OCI-LY1 (cell line): ENCODE measurements around the gene TSPYL1.

ENCODE experiments used
- H2AFZ ChIP-seq: fragments of 200-600 bp; sonication (generic), shearing (Covaris generic); 2 replicates; pipeline ENCODE4 v1.6.0; 2014; ENCODE audit warnings: antibody characterized with exemption, mild to moderate bottlenecking, low read length
- H3F3A ChIP-seq: fragments of 200-600 bp; sonication (generic), shearing (Covaris generic); 2 replicates; pipeline ENCODE4 v1.6.0; 2014; ENCODE audit warnings: mild to moderate bottlenecking, antibody characterized with exemption, low read length, moderate library complexity; ENCODE audit not compliant: insufficient read depth
- H3K27ac ChIP-seq: fragments of 200-600 bp; sonication (generic); 2 replicates; pipeline ENCODE4 v1.5.1; 2014; ENCODE audit warnings: low read length, mixed run types, mild to moderate bottlenecking, low read depth; ENCODE audit not compliant: poor library complexity, severe bottlenecking
- H3K27me3 ChIP-seq: fragments of 200-600 bp; sonication (generic); 2 replicates; pipeline ENCODE4 v1.6.0; 2014; ENCODE audit warnings: antibody characterized with exemption, mild to moderate bottlenecking, low read length, moderate library complexity; ENCODE audit not compliant: insufficient read depth
- H3K36me3 ChIP-seq: fragments of 200-600 bp; sonication (generic); 2 replicates; pipeline ENCODE4 v1.6.1; 2014; ENCODE audit warnings: mild to moderate bottlenecking, antibody characterized with exemption, low read length, moderate library complexity, mixed read lengths; ENCODE audit not compliant: insufficient read depth
- H3K4me1 ChIP-seq: fragments of 200-600 bp; sonication (generic); 2 replicates; pipeline ENCODE4 v1.5.1; 2014; ENCODE audit warnings: mild to moderate bottlenecking, low read length, moderate library complexity; ENCODE audit not compliant: insufficient read depth, severe bottlenecking
- H3K4me2 ChIP-seq: fragments of 200-600 bp; sonication (generic), shearing (Covaris generic); 2 replicates; pipeline ENCODE4 v1.6.1; 2014; ENCODE audit warnings: low read length
- H3K4me3 ChIP-seq: fragments of 200-600 bp; sonication (generic); 2 replicates; pipeline ENCODE4 v1.5.1; 2014; ENCODE audit warnings: low read length, low read depth, mild to moderate bottlenecking, mixed read lengths; ENCODE audit not compliant: poor library complexity, severe bottlenecking
- H3K79me2 ChIP-seq: fragments of 200-600 bp; shearing (Covaris generic); 2 replicates; pipeline ENCODE4 v1.6.1; 2016; ENCODE audit warnings: mixed run types, low read length, mixed read lengths; ENCODE audit not compliant: insufficient read depth
- H3K9ac ChIP-seq: fragments of 200-600 bp; sonication (generic), shearing (Covaris generic); 2 replicates; pipeline ENCODE4 v1.6.1; 2014; ENCODE audit warnings: mild to moderate bottlenecking, low read length, mixed read lengths
- H3K9me2 ChIP-seq: fragments of 200-600 bp; sonication (generic), shearing (Covaris generic); 2 replicates; pipeline ENCODE4 v1.6.1; 2014; ENCODE audit warnings: low read depth, mild to moderate bottlenecking, low read length, mixed read lengths
- H3K9me3 ChIP-seq: fragments of 200-600 bp; shearing (Covaris generic); 2 replicates; pipeline ENCODE4 v1.6.1; 2014; ENCODE audit warnings: low read length, mixed read lengths
- H4K20me1 ChIP-seq: fragments of 200-600 bp; sonication (generic), shearing (Covaris generic); 2 replicates; pipeline ENCODE4 v1.6.0; 2016; ENCODE audit warnings: mild to moderate bottlenecking, low read length; ENCODE audit not compliant: insufficient read depth
- EZH2 ChIP-seq: fragments of 200-600 bp; sonication (generic), shearing (Covaris generic); IDR thresholded peaks from 2 replicates; pipeline ENCODE4 v1.8.0; 2017; ENCODE audit warnings: borderline replicate concordance, mixed run types, mild to moderate bottlenecking, antibody characterized with exemption, low read length, moderate library complexity, mixed read lengths
- TF ChIP-seq, protein P1 (sequence below): fragments of 200-600 bp; sonication (generic), shearing (Covaris generic); IDR thresholded peaks from 2 replicates; pipeline ENCODE4 v1.5.1; 2017; ENCODE audit warnings: mild to moderate bottlenecking, antibody characterized with exemption, low read length, moderate library complexity, mixed read lengths

Gene TSPYL1

DNA sequence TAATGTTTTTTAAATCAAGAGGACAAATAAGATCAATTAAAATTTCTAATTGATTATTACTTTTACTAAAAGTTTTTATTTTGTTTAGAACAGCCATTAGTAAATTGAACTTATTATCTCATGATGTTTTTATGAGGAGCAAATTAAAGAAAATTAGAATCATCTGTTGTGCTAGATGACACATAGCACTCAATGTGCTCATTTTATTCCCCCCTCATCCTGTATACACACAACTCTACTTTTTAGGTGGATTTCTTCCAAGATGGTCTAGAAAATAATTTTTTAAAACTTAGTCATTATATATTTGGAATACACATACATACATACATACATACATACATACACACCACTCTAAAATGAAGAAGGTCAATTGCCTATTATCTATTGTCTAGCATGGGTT is 29.3 kb upstream of the TSPYL1 start:
- Histone ChIP-seq H3K27me3 (no peaks in the 10 kb centered on the region), H2AFZ (no peak overlapping the region), H3K9me2 (no peaks in the 10 kb centered on the region), H3K4me2 (no peak overlapping the region), H3K79me2 (no peaks in the 10 kb centered on the region), H3K27ac (no peak overlapping the region), H3F3A (no peaks in the 10 kb centered on the region), H3K9me3 (no peaks in the 10 kb centered on the region), H3K4me1 (no peaks in the 10 kb centered on the region), H3K36me3 (no peaks in the 10 kb centered on the region), H3K4me3 (no peak overlapping the region), H4K20me1 (no peaks in the 10 kb centered on the region), H3K9ac (no peak overlapping the region)
- no peak for TF ChIP-seq EZH2
- TF ChIP-seq, protein P1, sequence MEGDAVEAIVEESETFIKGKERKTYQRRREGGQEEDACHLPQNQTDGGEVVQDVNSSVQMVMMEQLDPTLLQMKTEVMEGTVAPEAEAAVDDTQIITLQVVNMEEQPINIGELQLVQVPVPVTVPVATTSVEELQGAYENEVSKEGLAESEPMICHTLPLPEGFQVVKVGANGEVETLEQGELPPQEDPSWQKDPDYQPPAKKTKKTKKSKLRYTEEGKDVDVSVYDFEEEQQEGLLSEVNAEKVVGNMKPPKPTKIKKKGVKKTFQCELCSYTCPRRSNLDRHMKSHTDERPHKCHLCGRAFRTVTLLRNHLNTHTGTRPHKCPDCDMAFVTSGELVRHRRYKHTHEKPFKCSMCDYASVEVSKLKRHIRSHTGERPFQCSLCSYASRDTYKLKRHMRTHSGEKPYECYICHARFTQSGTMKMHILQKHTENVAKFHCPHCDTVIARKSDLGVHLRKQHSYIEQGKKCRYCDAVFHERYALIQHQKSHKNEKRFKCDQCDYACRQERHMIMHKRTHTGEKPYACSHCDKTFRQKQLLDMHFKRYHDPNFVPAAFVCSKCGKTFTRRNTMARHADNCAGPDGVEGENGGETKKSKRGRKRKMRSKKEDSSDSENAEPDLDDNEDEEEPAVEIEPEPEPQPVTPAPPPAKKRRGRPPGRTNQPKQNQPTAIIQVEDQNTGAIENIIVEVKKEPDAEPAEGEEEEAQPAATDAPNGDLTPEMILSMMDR = no peak

DNA sequence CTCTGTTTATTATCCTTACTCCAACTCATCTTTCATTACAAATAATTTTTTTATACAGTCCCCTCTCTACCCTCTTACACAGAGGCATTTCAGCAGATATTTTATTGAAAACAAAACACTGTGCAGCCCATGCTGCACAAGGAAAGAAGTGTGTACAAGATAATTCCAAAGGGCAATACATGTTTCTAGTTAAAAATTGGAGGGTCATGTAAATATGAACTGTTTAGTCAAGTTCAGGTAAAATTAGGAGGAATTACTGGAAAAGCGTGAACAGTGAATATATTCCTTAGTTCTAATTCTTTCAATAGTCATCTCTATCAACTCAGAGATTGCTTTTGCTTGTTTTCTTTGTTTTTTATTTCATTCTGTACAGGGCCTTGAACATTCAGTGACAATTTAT is 27.9 kb upstream of the TSPYL1 start:
- Histone ChIP-seq H3K27me3 (no peaks in the 10 kb centered on the region), H3K9me2 (no peaks in the 10 kb centered on the region), H3K79me2 (no peaks in the 10 kb centered on the region), H2AFZ (no peak overlapping the region), H3K9me3 (no peaks in the 10 kb centered on the region), H3K4me3 (no peak overlapping the region), H3K4me1 (no peaks in the 10 kb centered on the region), H3K4me2 (no peak overlapping the region), H3K9ac (no peak overlapping the region), H4K20me1 (no peaks in the 10 kb centered on the region), H3F3A (no peaks in the 10 kb centered on the region), H3K36me3 (no peaks in the 10 kb centered on the region), H3K27ac (no peak overlapping the region)
- TF ChIP-seq EZH2 = no peak

DNA sequence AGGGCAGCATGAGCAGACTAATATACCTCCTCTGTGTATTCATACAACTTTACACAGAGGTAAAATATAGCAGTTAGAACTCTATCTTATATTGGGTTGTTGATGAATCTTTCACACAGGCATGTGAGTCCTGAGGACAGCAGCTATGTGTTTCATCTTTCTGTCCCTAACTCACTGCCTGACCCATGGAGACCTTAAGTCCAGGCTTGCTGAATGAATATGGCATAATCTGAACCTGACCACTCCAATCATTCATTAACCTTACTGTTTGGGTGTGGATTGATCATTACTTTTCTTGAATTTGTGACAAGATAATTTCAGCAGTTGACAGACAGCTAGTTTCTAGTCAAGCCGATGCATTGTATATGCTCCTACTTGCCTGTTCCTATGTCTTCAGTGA is 27.3 kb upstream of the TSPYL1 start:
- H3K9me3 ChIP-seq = no peaks in the 10 kb centered on the region
- no peaks in the 10 kb centered on the region for H4K20me1 ChIP-seq
- H3K27me3 ChIP-seq = no peaks in the 10 kb centered on the region
- no peaks in the 10 kb centered on the region for H3F3A ChIP-seq
- no peaks in the 10 kb centered on the region for H3K4me1 ChIP-seq
- H3K36me3 ChIP-seq = no peaks in the 10 kb centered on the region
- no peak overlapping the region for H2AFZ ChIP-seq
- H3K9me2 ChIP-seq = no peaks in the 10 kb centered on the region
- no peak overlapping the region for H3K4me3 ChIP-seq
- H3K9ac ChIP-seq = no peak overlapping the region
- H3K27ac ChIP-seq = no peak overlapping the region
- H3K79me2 ChIP-seq = no peaks in the 10 kb centered on the region
- TF ChIP-seq, protein P1 = no peak
- TF ChIP-seq EZH2 = no peak
- H3K4me2 ChIP-seq = no peak overlapping the region

DNA sequence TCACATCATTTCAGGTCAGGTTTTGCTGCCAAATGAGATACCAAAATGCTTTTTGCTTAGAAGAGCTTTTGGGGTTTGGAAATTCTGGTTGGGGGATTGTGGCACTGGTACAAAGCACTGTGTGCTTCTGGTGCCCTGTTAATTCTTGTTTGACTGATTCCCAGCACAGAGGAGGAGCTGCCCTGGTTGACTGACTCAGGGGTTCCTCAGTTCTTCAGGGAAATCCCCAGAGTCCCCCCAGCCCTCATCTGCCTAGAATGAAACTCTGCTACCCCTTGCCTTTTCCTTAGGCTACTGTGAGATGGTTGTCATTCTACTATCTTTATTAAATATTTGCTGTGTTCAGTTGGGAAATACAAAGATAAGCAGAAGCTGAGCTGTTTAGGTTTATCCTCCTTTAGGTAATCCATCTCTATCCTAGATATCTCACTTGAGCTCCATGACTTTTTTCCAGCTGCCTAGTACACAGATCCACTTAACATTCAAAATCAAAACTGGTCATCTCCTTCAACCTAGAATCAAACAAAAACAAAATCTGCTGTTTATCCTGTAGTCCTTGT is 24.9 kb upstream of the TSPYL1 start:
- H3K9ac ChIP-seq = no peak overlapping the region

More for the DNA sequence above, 24.9 kb upstream of the TSPYL1 start:
- H2AFZ ChIP-seq = no peak overlapping the region
- no peaks in the 10 kb centered on the region for H3K9me2 ChIP-seq
- TF ChIP-seq, protein P1 = no peak
- no peak for TF ChIP-seq EZH2
- H3K27me3 ChIP-seq = no peaks in the 10 kb centered on the region
- H3K79me2 ChIP-seq = no peaks in the 10 kb centered on the region
- H4K20me1 ChIP-seq = no peaks in the 10 kb centered on the region
- H3K4me1 ChIP-seq = no peaks in the 10 kb centered on the region
- no peaks in the 10 kb centered on the region for H3F3A ChIP-seq
- H3K4me2 ChIP-seq = no peak overlapping the region
- no peaks in the 10 kb centered on the region for H3K36me3 ChIP-seq
- H3K9me3 ChIP-seq = no peaks in the 10 kb centered on the region
- H3K4me3 ChIP-seq = no peak overlapping the region
- H3K27ac ChIP-seq = no peak overlapping the region
